Non-pigmented ciliary epithelial cell (primary cell): ENCODE results near the gene BCL2L13.
"Not testable (repeated sequence)": the region's sequence is repeated elsewhere in the genome, so short reads cannot be mapped to it uniquely, and the experiment has no call there.

Experiments used
- DNase-seq: peaks from one replicate; pipeline ENCODE4 v3.0.0-alpha.2; 2010; ENCODE audit warnings: low read depth

BCL2L13 gene

GRCh38 chr22:17636850-17637249 lies 1.7 kb upstream of the BCL2L13 start:
- DNase-seq: not testable (repeated sequence)

DNA sequence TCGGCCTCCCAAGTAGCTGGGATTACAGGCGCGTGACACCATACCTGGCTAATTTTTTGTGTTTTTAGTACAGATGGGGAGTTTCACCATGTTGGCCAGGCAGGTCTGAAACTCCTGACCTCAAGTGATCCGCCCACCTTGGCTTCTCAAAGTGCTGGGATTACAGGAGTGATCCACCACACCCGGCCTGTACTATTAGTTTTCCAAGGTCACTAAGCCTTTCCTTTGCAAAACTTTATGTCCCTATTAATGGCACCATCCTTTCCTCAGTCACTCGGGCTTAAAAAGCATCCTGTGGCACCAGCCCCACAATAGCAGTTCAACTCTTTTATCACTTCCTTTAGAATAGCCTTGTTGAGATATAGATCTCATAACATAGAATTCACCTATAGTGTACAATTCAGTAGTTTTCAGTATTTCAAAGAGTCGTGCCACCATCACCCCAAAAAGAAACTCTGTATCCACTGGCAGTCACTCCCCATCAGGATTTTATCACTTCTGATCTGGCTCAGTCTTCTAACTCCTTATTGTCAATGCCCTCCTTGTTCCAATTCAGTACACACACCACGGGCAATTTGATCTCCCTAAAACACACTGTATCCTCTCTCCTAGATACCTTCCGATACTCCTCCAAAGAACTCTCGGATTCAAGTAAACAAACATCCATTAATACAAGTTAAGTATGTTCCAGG lies 921 bp upstream of the BCL2L13 start:
- no peak for DNase-seq

DNA sequence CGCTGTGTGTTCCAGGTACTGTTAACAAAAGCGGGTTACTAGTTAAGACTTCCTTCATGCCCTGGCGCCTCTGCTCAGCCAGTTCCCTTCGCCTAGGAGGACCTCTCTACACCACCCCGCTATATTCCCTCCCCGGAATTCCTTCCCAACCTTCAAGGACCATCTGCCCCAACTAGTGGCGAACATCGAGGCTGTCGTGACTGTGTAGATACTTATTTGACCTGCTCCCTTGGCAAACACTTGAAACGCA lies 450 bp upstream of the BCL2L13 start:
- DNase-seq: peak; percentile 32

DNA sequence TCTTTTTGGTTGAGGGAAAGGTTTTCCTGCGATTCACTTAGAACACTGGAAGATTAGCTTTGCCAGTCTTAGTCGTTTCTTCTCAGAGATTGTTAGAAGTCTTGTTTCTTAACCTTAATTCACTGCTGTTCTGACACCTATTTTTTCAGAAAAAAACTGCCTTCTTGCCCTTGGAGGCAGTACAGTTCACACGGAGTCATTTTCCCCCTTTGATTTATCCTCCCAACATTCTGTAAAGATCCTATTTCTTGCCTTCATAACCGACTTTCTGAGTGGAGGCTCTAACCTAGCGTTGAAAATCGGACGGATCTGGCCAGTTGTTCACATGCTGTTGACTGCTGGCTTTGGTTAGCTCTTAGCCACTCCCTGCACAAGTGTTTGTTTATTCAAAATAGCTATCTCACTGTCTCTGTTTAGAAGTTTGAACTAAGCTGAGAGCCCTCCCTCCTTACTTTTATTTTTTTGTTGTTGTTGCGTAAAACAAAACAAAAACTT lies 737 bp downstream of the BCL2L13 start:
- DNase-seq: no peak

DNA sequence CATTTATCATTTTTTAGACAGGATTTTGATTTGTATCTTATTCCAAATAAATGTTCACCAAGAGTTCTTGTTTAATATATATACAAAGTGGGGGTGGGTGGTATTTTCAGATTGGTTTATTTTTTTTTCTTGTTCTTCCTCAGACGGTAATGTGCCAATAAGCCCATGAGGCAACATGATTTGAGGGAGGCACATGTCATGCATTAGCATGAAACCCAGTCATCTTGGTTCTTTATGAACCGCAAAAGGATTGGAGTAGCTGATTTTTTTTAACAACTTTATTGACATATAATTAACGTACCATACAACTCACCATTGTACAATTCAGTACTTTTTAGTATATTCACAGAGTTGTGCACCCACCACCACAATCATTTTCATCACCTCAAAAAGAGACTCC lies 2.7 kb downstream of the BCL2L13 start:
- no peak for DNase-seq

DNA sequence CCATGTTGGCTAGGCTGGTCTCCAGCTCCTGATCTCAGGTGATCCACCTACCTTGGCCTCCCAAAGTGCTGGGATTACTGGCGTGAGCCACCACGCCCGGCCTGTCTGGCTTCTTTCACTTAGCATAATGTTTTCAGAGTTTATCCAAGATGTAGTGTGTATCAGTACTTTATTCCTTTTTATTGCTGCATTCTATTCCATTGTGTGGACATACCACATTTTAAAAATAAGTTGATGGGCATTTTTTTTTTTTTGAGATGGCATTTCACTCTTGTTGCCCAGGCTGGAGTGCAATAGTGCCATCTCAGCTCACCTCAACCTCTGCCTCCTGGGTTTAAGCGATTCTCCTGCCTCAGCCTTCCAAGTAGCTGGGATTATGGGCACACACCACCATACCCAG lies 3.8 kb downstream of the BCL2L13 start:
- DNase-seq: not testable (repeated sequence)

GRCh38 chr22:17647452-17647851 lies 8.9 kb downstream of the BCL2L13 start:
- no peak for DNase-seq

- DNase-seq: no peak
Measured at GRCh38 chr22:17647991-17648390, 9.4 kb downstream of the BCL2L13 start.

GRCh38 chr22:17648569-17648968 lies 10.0 kb downstream of the BCL2L13 start:
- DNase-seq: no peak

DNA sequence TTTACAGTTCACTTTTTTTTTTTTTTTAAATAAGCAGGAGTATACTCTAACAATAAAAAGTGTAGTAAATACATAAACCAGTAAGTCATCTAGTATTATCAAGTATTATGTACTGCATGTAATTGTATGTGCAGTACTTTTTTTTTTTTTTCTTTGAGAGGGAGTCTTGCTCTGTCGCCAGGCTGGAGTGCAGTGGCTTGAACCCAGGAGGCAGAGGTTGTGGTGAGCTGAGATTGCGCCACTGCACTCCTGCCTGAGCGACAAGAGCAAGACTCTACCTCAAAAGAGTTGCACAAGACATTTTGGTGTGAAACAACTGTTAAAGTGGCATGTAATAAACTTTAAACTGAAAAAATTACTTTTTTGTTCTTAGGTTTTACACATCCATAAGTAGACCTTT lies 16.7 kb downstream of the BCL2L13 start:
- DNase-seq: no peak

DNA sequence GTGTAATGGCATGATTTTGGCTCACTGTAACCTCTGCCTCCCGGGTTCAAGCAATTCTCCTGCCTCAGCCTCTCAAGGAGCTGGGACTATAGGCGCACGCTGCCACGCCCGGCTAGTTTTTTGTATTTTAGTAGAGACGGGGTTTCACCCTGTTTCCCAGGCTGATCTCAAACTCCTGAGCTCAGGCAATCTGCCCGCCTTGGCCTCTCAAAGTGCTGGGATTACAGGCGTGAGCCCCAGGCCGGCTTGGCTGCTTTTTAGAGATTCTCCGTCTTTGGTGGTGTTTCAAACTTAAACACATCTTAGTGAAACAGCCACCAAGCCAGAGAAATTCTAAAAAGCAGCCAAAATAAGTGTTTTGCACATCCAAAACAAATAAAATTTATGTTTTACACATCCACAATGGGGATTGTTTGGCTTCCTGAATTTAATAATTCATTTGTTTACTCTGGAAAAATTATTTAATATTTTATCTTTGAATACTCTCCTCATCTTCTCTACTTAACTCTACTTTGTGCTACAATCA lies 18.4 kb downstream of the BCL2L13 start:
- no peak for DNase-seq

DNA sequence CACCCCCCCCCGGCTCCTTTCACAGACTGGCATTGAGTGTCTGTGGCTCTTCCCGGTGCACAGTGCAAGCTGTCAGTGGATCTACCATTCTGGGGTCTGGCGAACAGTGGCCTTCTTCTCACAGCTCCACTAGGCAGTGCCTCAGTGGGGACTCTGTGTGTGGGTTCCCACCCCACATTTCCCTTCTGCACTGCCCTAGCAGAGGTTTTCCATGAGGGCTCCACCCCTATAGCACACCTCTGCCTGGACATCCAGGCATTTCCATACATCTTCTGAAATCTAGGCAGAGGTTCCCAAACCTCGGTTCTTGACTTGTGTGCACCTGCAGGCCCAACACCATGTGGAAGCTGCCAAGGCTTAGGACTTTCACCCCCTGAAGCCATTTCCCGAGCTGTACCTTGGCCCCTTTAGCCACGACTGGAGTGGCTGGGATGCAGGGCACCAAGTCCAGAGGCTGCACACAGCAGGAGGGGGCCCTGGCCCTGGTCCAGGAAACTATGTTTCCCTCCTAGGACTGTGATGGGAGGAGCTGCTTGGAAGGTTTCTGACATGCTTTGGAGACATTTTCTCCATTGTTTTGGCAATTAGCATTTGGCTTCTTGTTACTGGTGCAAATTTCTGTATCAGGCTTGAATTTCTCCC lies 26.0 kb downstream of the BCL2L13 start:
- no peak for DNase-seq

DNA sequence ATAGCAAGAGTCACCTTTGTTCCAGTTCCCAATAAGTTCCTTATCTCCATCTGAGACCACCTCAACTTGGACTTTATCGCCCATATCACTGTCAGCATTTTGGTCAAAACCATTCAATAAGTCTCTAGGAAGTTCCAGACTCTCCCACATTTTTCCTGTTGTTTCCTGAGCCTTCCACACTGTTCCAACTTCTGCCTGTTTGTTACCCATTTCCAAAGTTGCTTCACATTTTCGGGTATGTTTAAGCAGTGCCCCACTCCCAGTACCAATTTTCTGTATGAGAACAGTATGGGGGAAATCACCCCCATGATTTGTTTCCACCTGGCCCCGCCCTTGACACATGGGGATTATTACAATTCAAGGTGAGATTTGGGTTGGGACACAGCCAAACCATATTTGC lies 26.7 kb downstream of the BCL2L13 start:
- no peak for DNase-seq

DNA sequence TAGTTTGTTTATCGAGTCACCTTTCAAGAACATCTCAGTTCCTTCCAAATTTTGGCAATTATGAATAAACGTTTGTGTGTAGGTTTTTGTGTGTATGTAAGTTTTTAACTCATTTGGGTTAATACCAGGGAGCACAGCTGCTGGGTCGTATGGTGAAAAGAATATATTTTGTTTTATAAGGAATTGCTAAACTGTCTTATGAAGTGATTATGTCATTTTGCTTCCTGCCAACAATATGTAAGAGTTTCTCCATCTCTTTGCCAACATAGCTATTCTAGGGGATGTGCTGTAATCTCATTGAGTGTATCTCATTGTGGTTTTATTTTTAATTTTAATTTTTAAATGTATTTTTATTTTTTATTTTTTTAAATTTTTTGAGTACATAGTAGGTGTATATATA lies 27.3 kb downstream of the BCL2L13 start:
- no peak for DNase-seq

GRCh38 chr22:17671521-17672092 lies 33.0 kb downstream of the BCL2L13 start:
- DNase-seq: not testable (repeated sequence)

DNA sequence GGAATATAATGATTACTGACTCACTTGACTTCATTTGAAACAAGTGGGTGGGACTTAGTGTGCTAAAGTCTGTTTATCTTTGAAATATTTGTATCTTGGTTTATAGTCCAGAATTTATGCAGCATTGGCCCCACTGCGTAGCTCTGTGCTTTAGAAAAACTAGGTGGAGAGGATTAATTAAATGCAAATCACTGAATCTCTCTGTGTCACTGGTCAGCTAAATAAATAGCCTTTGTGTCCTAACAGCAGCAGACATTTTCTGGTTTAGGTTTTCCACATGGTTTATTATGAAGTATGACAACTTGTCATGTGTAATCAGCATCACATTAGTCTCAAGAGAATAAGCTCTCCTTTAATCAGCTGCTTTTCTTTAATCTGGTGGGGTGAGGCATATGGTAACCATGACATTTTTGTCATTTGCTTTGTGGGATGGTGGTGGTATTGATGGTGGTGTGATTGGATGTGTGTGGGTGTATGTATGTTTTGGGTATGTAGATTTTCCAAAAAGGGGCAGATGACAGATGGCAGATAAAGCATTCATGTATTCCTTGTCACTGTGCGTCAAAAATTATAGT lies 33.9 kb downstream of the BCL2L13 start:
- DNase-seq: peak; percentile 67

DNA sequence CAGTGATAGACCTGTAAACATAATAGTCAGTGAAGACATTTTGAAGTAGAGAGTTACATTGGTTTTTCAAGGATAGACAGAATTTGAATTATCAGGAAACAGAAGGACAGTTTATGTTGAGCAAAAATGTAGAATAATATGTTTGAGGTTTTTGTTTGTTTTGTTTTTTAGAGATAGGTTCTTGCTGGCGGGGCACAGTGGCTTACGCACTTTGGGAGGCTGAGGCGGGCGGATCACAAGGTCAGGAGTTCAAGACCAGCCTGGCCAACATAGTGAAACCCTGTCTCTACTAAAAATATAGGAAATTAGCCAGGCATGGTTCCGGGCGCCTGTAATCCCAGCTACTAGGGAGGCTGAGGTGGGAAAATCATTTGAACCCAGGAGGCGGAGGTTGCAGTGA lies 35.6 kb downstream of the BCL2L13 start:
- no peak for DNase-seq

- DNase-seq: no peak
Measured at GRCh38 chr22:17675584-17675983, 37.0 kb downstream of the BCL2L13 start.

DNA sequence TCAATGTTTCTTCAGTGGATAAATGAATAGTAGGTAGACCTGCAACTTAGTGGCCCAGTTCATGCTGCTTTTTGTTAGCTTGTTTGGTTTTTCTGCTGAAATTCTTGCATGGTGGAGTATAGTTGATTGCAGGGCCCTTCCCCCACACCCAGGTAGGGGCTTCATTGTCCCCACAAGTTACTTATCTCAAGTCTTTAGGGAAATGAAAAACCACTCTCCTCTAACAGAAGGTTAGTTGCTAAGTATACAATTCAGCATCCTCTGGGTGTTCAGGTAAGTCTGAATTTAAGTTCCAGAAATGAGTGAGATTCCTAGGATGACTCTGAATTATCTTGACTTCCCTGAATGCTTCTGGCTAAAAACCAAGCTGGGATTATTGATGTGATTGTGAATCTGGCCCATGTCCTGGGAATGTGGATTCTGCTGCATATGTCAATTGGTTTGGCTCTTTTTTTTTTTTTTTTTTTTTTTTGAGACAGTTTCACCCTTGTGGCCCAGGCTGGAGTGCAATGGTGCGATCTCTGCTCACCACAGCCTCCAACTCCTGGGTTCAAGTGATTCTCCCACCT lies 40.3 kb downstream of the BCL2L13 start:
- no peak for DNase-seq

GRCh38 chr22:17684245-17684644 lies 45.7 kb downstream of the BCL2L13 start:
- DNase-seq: no peak

DNA sequence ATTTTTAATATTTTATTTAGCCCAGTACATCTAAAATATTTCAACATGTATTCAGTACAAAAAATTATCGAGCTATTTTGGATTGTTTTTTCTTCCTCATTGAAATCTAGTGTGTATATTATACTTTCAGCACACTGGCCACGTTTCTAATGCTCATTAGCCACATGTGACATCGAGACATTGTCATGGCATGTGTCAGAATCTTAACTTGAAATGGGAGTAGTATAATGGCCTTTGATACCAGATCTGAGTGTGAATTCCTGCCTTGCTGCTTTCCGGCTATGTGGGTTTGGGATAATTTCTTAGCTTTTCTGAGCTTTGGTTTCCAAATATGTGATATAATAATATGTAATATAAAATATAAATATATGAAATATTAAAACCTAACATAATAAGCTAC lies 54.3 kb downstream of the BCL2L13 start:
- no peak for DNase-seq

DNA sequence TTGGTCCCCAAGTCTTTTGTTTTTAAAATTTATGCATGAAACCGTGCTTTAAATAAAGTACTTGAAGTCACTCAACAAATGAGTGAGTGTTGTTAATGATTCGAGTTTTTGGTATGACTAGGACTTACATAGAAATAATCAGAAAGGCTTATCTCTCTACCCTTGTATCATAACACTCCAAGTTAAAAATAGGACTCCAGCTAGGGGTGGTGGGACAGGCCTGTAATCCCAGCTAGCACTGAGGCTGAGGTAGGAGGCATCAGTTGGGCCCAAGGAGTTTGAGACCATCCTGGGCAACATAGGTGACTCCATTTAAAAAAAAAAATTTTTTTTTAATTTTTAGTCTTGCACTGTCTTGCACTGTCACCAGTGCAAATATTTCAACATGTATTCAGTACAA lies 55.6 kb downstream of the BCL2L13 start:
- no peak for DNase-seq

DNA sequence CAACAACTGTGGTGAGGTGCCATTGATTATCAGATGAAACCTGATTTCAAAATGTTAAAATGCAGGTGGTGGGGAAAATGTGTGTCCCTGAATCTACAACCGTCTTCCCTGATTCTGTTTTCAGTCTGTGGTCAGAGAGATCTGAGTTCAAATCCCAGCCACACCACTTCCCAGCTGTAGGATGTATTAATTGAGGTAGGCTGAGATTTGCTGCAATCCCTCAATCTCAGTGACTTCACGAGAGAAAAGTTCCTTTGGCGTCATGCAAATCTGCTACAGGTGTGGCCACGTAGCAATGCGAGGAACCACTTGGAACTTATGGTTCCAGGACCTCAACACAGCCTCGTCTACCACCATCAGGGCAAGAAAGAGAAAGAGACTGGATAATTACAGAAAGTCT lies 56.2 kb downstream of the BCL2L13 start:
- DNase-seq: no peak
